Measurements from ENCODE around the gene GPRC6A.

GPRC6A gene

DNA sequence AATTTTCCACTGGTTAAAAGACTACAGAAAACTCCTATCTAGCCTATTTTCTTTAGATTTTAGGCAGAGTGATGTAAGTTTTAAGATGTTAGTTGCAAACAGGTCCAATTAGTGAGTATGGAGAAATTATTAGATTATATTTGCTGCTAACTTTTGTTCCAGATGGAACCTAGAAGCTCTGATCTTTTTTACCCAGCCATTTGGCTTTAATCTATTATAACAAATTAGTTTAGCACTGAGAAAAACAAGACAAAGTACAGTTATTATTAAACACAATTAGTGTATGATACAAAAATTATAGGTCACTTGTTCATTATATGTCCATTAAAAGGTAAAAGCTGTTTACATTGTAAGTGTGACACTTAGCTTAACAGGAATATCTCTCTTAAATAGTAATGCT lies 65.8 kb downstream of the GPRC6A start:
- no peaks in the 10 kb centered on the region for H3K36me3 ChIP-seq
- peaks cover 3% of the 10 kb centered on the region; the same call in 1 of the 2 replicates for H3K9me3 ChIP-seq
- H3K4me1 ChIP-seq: peaks cover 25% of the 10 kb centered on the region
- H3K27me3 ChIP-seq: no peaks in the 10 kb centered on the region
- no peak overlapping the region; the same call in 1 of the 2 replicates for H3K4me3 ChIP-seq (ENCODE audit: low read depth, low read length)
- no peak for DNase-seq
- TF ChIP-seq CTCF (IDR thresholded peaks at IDR 0.05; ENCODE audit: low read depth, low read length): no peak

- no peak for DNase-seq
- TF ChIP-seq CTCF (IDR thresholded peaks at IDR 0.05; ENCODE audit: low read depth, low read length): no peak
Measured at GRCh38 chr6:116762235-116762634, 66.6 kb downstream of the GPRC6A start.

GRCh38 chr6:116761779-116762178 lies 67.1 kb downstream of the GPRC6A start:
- Histone ChIP-seq H3K36me3 (no peaks in the 10 kb centered on the region), H3K4me1 (peaks cover 17% of the 10 kb centered on the region), H3K27me3 (no peaks in the 10 kb centered on the region), H3K9me3 (peaks cover 3% of the 10 kb centered on the region; the same call in 1 of the 2 replicates), H3K4me3 (ENCODE audit: low read depth, low read length) (no peak overlapping the region)
- TF ChIP-seq CTCF (IDR thresholded peaks at IDR 0.05; ENCODE audit: low read depth, low read length): no peak
- DNase-seq: no peak

More at GRCh38 chr6:116762235-116762634, 66.6 kb downstream of the GPRC6A start:
- Histone ChIP-seq H3K36me3 (no peaks in the 10 kb centered on the region), H3K4me1 (peaks cover 22% of the 10 kb centered on the region), H3K27me3 (no peaks in the 10 kb centered on the region), H3K4me3 (ENCODE audit: low read depth, low read length) (no peak overlapping the region), H3K9me3 (peaks cover 3% of the 10 kb centered on the region; the same call in 1 of the 2 replicates)

DNA sequence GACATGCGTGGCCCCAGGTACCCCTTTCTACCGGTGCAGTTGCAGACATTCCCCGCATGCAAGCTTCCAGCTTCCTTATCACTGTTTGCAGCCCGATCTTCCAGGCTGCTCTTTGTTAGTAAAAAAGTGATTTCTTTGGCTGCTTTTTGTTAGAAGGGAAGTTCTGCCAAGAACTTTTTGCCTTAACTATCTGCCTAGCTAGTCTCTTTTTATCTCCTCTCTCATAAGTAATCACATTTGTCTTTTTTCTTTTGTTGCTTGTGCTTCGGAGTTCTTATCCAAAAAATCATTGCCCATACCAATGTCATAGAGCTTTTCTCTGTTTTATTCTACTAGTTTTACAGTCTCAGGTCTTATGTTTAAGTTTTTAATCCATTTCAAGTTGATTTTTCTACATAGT lies 83.7 kb downstream of the GPRC6A start:
- TF ChIP-seq CTCF (IDR thresholded peaks at IDR 0.05; ENCODE audit: low read depth, low read length): no peak
- no peaks in the 10 kb centered on the region for H3K9me3 ChIP-seq
- H3K36me3 ChIP-seq: no peaks in the 10 kb centered on the region
- H3K4me3 ChIP-seq (ENCODE audit: low read depth, low read length): no peak overlapping the region
- no peaks in the 10 kb centered on the region for H3K4me1 ChIP-seq
- DNase-seq: no peak
- no peaks in the 10 kb centered on the region for H3K27me3 ChIP-seq
